Stimulated activated CD8-positive, alpha-beta memory T cell treated with anti-CD3 and anti-CD28 coated beads, Interleukin-4, amount 100 ng/mL, for 4 hours (primary cell): ENCODE measurements around the gene YY1.

Source experiments
- DNase-seq, 2 donors: peaks; one replicate each; pipeline ENCODE4 v3.0.0-alpha.2; 2020; ENCODE audit warnings: low read depth in 2 of 2, low spot score in 1 of 2

Gene YY1

DNA sequence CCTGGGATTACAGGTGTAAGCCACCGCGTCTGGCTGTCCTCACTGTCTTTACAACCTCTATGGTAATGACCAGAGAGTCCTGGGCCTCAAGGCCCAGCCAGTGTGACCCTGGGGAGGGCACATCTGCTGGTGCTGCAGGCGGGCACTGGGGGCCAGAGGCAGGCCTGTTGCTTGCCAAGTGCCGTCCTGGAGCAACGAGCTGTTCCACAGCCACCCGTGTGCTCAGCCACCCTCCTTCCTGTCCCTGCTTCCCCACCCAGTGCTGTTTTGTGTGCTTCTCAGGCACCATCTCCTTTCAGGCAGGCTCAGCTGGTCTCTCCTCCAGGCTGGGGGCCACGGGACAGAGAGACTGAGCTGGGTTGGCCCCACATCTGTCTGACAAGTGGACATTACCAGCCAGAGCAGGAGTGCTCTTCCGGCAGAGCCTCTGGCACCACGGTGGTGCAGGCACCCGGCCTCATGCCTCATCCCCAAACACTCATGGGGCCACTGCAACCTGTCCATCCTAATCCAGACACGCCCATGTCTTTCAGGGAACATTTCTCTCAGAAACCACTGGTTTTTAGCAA lies 93.2 kb downstream of the YY1 start:
- no peak for DNase-seq
